Posterior cingulate gyrus (tissue), 11 donors: ENCODE measurements around the gene IL4I1.

Experiments used
- DNase-seq, 10 donors: peaks; one replicate each; pipeline versions ENCODE4 v3.0.0 to v3.0.0-alpha.2; 2020 to 2021; ENCODE audit warnings: mixed read lengths in 3 of 10
- intact Hi-C: fragments of 100-400 bp; cut with DNase I; formaldehyde crosslinking; loops from one replicate; pipeline ENCODE4 v1.15.1; 2023

The IL4I1 gene

GRCh38 chr19:49925486-49925885 lies 28.8 kb upstream of the IL4I1 start:
- intact Hi-C loops, result loop anchor here (5.0 kb wide), 1 partner anchor 407 kb away; no protein-coding TSS in a partner anchor
- DNase-seq, result peak in 1 of 10 donors; percentile 14

- DNase-seq, result peak in 2 of 10 donors; percentile 19 to 57
- intact Hi-C loops, result loop anchor here (5.0 kb wide), 1 partner anchor 407 kb away; no protein-coding TSS in a partner anchor
These were observed 28.2 kb upstream of the IL4I1 start for GRCh38 chr19:49924881-49925210.

GRCh38 chr19:49924004-49924880 lies 27.6 kb upstream of the IL4I1 start:
- peak in 2 of 10 donors; percentile 46 to 74 for DNase-seq
- intact Hi-C loops, result no loop called here

- peak in 3 of 10 donors; percentile 21 to 70 (median 42) for DNase-seq
- intact Hi-C loops, result no loop called here
These were observed 26.6 kb upstream of the IL4I1 start for GRCh38 chr19:49923055-49924003.

- peak in 2 of 10 donors; percentile 20 to 37 for DNase-seq
- intact Hi-C loops, result no loop called here
These were observed 25.4 kb upstream of the IL4I1 start for GRCh38 chr19:49921871-49922795.

GRCh38 chr19:49920624-49921363 lies 24.1 kb upstream of the IL4I1 start:
- peak in 2 of 10 donors; percentile 37 to 74 for DNase-seq
- intact Hi-C loops, result no loop called here

GRCh38 chr19:49918089-49918488 lies 21.4 kb upstream of the IL4I1 start:
- intact Hi-C loops, result no loop called here
- DNase-seq, result no peak

- DNase-seq, result peak in 1 of 10 donors; percentile 91
- intact Hi-C loops, result no loop called here
These were observed 20.4 kb upstream of the IL4I1 start for GRCh38 chr19:49916839-49917733.

GRCh38 chr19:49915271-49915670 lies 18.6 kb upstream of the IL4I1 start:
- DNase-seq, result no peak
- intact Hi-C loops, result no loop called here

- no peak for DNase-seq
- intact Hi-C loops, result no loop called here
These were observed 17.0 kb upstream of the IL4I1 start for GRCh38 chr19:49913720-49914119.

GRCh38 chr19:49912965-49913685 lies 16.4 kb upstream of the IL4I1 start:
- peak in 8 of 10 donors; percentile 58 to 96 (median 78) for DNase-seq
- intact Hi-C loops, result no loop called here

- intact Hi-C loops, result no loop called here
- DNase-seq, result no peak
These were observed 14.9 kb upstream of the IL4I1 start for GRCh38 chr19:49911381-49912145.

GRCh38 chr19:49910179-49910578 lies 13.5 kb upstream of the IL4I1 start:
- intact Hi-C loops, result no loop called here
- no peak for DNase-seq

GRCh38 chr19:49908480-49909420 lies 12.1 kb upstream of the IL4I1 start:
- intact Hi-C loops, result no loop called here

GRCh38 chr19:49907745-49908446 lies 11.2 kb upstream of the IL4I1 start:
- DNase-seq, result no peak
- intact Hi-C loops, result no loop called here

More at GRCh38 chr19:49908480-49909420, 12.1 kb upstream of the IL4I1 start:
- no peak for DNase-seq
